ENCODE results near the gene LMO3.

LMO3 gene

GRCh38 chr12:16587110-16587453 lies 18.9 kb downstream of the LMO3 start:
- Histone ChIP-seq H3K27me3 (ENCODE audit: low read depth) (no peaks in the 10 kb centered on the region), H3K4me1 (no peaks in the 10 kb centered on the region), H3K4me3 (no peak overlapping the region), H3K36me3 (replicated peaks) (no peaks in the 10 kb centered on the region), H3K9me3 (no peaks in the 10 kb centered on the region)
- in situ Hi-C loops (cut with MboI; ENCODE audit: low sequenced_read_pairs) = no loop called here
- no peak for DNase-seq (ENCODE audit: low spot score in 2 of 2)

GRCh38 chr12:16586350-16587109 lies 19.4 kb downstream of the LMO3 start:
- H3K4me1 ChIP-seq = no peaks in the 10 kb centered on the region
- H3K27me3 ChIP-seq (ENCODE audit: low read depth) = no peaks in the 10 kb centered on the region
- no peak overlapping the region for H3K4me3 ChIP-seq
- DNase-seq (ENCODE audit: low spot score in 2 of 2) = no peak
- no peaks in the 10 kb centered on the region for H3K9me3 ChIP-seq
- H3K36me3 ChIP-seq (replicated peaks) = no peaks in the 10 kb centered on the region
- in situ Hi-C loops (cut with MboI; ENCODE audit: low sequenced_read_pairs) = no loop called here

- H3K36me3 ChIP-seq (replicated peaks) = no peaks in the 10 kb centered on the region
- in situ Hi-C loops (cut with MboI; ENCODE audit: low sequenced_read_pairs) = no loop called here
Observed at GRCh38 chr12:16585781-16586180, 20.2 kb downstream of the LMO3 start.

GRCh38 chr12:16583969-16584745 lies 21.8 kb downstream of the LMO3 start:
- in situ Hi-C loops (cut with MboI; ENCODE audit: low sequenced_read_pairs) = no loop called here
- H3K4me1 ChIP-seq = no peaks in the 10 kb centered on the region
- no peak for DNase-seq (ENCODE audit: low spot score in 2 of 2)
- no peaks in the 10 kb centered on the region for H3K9me3 ChIP-seq
- H3K27me3 ChIP-seq (ENCODE audit: low read depth) = no peaks in the 10 kb centered on the region
- no peak overlapping the region for H3K4me3 ChIP-seq
- no peaks in the 10 kb centered on the region for H3K36me3 ChIP-seq (replicated peaks)

More at GRCh38 chr12:16585781-16586180, 20.2 kb downstream of the LMO3 start:
- no peaks in the 10 kb centered on the region for H3K4me1 ChIP-seq
- H3K4me3 ChIP-seq = no peak overlapping the region
- H3K27me3 ChIP-seq (ENCODE audit: low read depth) = no peaks in the 10 kb centered on the region
- no peaks in the 10 kb centered on the region for H3K9me3 ChIP-seq
- no peak for DNase-seq (ENCODE audit: low spot score in 2 of 2)

GRCh38 chr12:16581416-16581815 lies 24.5 kb downstream of the LMO3 start:
- H3K4me1 ChIP-seq = no peaks in the 10 kb centered on the region
- no peaks in the 10 kb centered on the region for H3K27me3 ChIP-seq (ENCODE audit: low read depth)
- in situ Hi-C loops (cut with MboI; ENCODE audit: low sequenced_read_pairs) = no loop called here
- no peaks in the 10 kb centered on the region for H3K36me3 ChIP-seq (replicated peaks)
- DNase-seq (ENCODE audit: low spot score in 2 of 2) = no peak
- H3K4me3 ChIP-seq = no peak overlapping the region
- H3K9me3 ChIP-seq = no peaks in the 10 kb centered on the region

- no peak overlapping the region for H3K4me3 ChIP-seq
- no peaks in the 10 kb centered on the region for H3K4me1 ChIP-seq
- no peaks in the 10 kb centered on the region for H3K27me3 ChIP-seq (ENCODE audit: low read depth)
- H3K36me3 ChIP-seq (replicated peaks) = no peaks in the 10 kb centered on the region
- H3K9me3 ChIP-seq = no peaks in the 10 kb centered on the region
- no peak for DNase-seq (ENCODE audit: low spot score in 2 of 2)
- in situ Hi-C loops (cut with MboI; ENCODE audit: low sequenced_read_pairs) = no loop called here
Observed at GRCh38 chr12:16579041-16579440, 26.9 kb downstream of the LMO3 start.

GRCh38 chr12:16573398-16574077 lies 32.4 kb downstream of the LMO3 start:
- no peaks in the 10 kb centered on the region for H3K27me3 ChIP-seq (ENCODE audit: low read depth)
- no peak overlapping the region for H3K4me3 ChIP-seq
- no peaks in the 10 kb centered on the region for H3K9me3 ChIP-seq
- H3K36me3 ChIP-seq (replicated peaks) = no peaks in the 10 kb centered on the region
- DNase-seq (ENCODE audit: low spot score in 2 of 2) = no peak
- in situ Hi-C loops (cut with MboI; ENCODE audit: low sequenced_read_pairs) = no loop called here
- H3K4me1 ChIP-seq = peaks cover 9% of the 10 kb centered on the region; the same call in 1 of the 2 replicates

- Histone ChIP-seq H3K36me3 (replicated peaks) (no peaks in the 10 kb centered on the region), H3K4me1 (peaks cover 9% of the 10 kb centered on the region; the same call in 1 of the 2 replicates), H3K27me3 (ENCODE audit: low read depth) (no peaks in the 10 kb centered on the region), H3K4me3 (no peak overlapping the region), H3K9me3 (no peaks in the 10 kb centered on the region)
- no peak for DNase-seq (ENCODE audit: low spot score in 2 of 2)
- in situ Hi-C loops (cut with MboI; ENCODE audit: low sequenced_read_pairs) = no loop called here
Observed at GRCh38 chr12:16568873-16569272, 37.1 kb downstream of the LMO3 start.

- Histone ChIP-seq H3K27me3 (ENCODE audit: low read depth) (no peaks in the 10 kb centered on the region), H3K9me3 (no peaks in the 10 kb centered on the region), H3K4me3 (no peak overlapping the region), H3K4me1 (peaks cover 12% of the 10 kb centered on the region), H3K36me3 (replicated peaks) (no peaks in the 10 kb centered on the region)
- in situ Hi-C loops (cut with MboI; ENCODE audit: low sequenced_read_pairs) = no loop called here
- no peak for DNase-seq (ENCODE audit: low spot score in 2 of 2)
Observed at GRCh38 chr12:16564675-16565074, 41.3 kb downstream of the LMO3 start.

- Histone ChIP-seq H3K9me3 (no peaks in the 10 kb centered on the region), H3K36me3 (replicated peaks) (no peaks in the 10 kb centered on the region), H3K4me1 (peaks cover 5% of the 10 kb centered on the region), H3K4me3 (no peak overlapping the region), H3K27me3 (ENCODE audit: low read depth) (no peaks in the 10 kb centered on the region)
- DNase-seq (ENCODE audit: low spot score in 2 of 2) = no peak
- in situ Hi-C loops (cut with MboI; ENCODE audit: low sequenced_read_pairs) = no loop called here
Observed at GRCh38 chr12:16563504-16563903, 42.5 kb downstream of the LMO3 start.

GRCh38 chr12:16562921-16563320 lies 43.0 kb downstream of the LMO3 start:
- no peaks in the 10 kb centered on the region for H3K27me3 ChIP-seq (ENCODE audit: low read depth)
- peaks cover 5% of the 10 kb centered on the region for H3K4me1 ChIP-seq
- no peaks in the 10 kb centered on the region for H3K9me3 ChIP-seq
- H3K36me3 ChIP-seq (replicated peaks) = no peaks in the 10 kb centered on the region
- DNase-seq (ENCODE audit: low spot score in 2 of 2) = no peak
- in situ Hi-C loops (cut with MboI; ENCODE audit: low sequenced_read_pairs) = no loop called here
- no peak overlapping the region for H3K4me3 ChIP-seq

- no peak for DNase-seq (ENCODE audit: low spot score in 2 of 2)
- no peaks in the 10 kb centered on the region for H3K36me3 ChIP-seq (replicated peaks)
- H3K4me3 ChIP-seq = no peak overlapping the region
- H3K27me3 ChIP-seq (ENCODE audit: low read depth) = no peaks in the 10 kb centered on the region
- H3K4me1 ChIP-seq = peaks cover 5% of the 10 kb centered on the region
- in situ Hi-C loops (cut with MboI; ENCODE audit: low sequenced_read_pairs) = no loop called here
- H3K9me3 ChIP-seq = no peaks in the 10 kb centered on the region
Observed at GRCh38 chr12:16562435-16562834, 43.5 kb downstream of the LMO3 start.

- no peak for DNase-seq (ENCODE audit: low spot score in 2 of 2)
- Histone ChIP-seq H3K27me3 (ENCODE audit: low read depth) (no peaks in the 10 kb centered on the region), H3K9me3 (no peaks in the 10 kb centered on the region), H3K4me3 (no peak overlapping the region), H3K36me3 (replicated peaks) (no peaks in the 10 kb centered on the region), H3K4me1 (peaks cover 5% of the 10 kb centered on the region)
- in situ Hi-C loops (cut with MboI; ENCODE audit: low sequenced_read_pairs) = no loop called here
Observed at GRCh38 chr12:16560273-16560672, 45.7 kb downstream of the LMO3 start.

GRCh38 chr12:16555630-16556029 lies 50.3 kb downstream of the LMO3 start:
- Histone ChIP-seq H3K27me3 (ENCODE audit: low read depth) (no peaks in the 10 kb centered on the region), H3K4me1 (peaks cover 24% of the 10 kb centered on the region), H3K4me3 (no peak overlapping the region), H3K36me3 (replicated peaks) (no peaks in the 10 kb centered on the region), H3K9me3 (no peaks in the 10 kb centered on the region)
- in situ Hi-C loops (cut with MboI; ENCODE audit: low sequenced_read_pairs) = no loop called here
- no peak for DNase-seq (ENCODE audit: low spot score in 2 of 2)

Data from HAP-1 (cell line).